Stimulated activated CD8-positive, alpha-beta memory T cell treated with anti-CD3 and anti-CD28 coated beads, Interleukin-15, amount 100 ng/mL, for 4 hours (primary cell): Measurements from ENCODE around the gene NBR1.
"Not testable (repeated sequence)": the region's sequence is repeated elsewhere in the genome, so short reads cannot be mapped to it uniquely, and the experiment has no call there.

Experiments used
- DNase-seq, 2 donors: peaks; one replicate each; pipeline ENCODE4 v3.0.0-alpha.2; 2020; ENCODE audit warnings: low read depth in 2 of 2

NBR1 gene

GRCh38 chr17:43216369-43216761 lies 45.4 kb downstream of the NBR1 start:
- no peak for DNase-seq

DNA sequence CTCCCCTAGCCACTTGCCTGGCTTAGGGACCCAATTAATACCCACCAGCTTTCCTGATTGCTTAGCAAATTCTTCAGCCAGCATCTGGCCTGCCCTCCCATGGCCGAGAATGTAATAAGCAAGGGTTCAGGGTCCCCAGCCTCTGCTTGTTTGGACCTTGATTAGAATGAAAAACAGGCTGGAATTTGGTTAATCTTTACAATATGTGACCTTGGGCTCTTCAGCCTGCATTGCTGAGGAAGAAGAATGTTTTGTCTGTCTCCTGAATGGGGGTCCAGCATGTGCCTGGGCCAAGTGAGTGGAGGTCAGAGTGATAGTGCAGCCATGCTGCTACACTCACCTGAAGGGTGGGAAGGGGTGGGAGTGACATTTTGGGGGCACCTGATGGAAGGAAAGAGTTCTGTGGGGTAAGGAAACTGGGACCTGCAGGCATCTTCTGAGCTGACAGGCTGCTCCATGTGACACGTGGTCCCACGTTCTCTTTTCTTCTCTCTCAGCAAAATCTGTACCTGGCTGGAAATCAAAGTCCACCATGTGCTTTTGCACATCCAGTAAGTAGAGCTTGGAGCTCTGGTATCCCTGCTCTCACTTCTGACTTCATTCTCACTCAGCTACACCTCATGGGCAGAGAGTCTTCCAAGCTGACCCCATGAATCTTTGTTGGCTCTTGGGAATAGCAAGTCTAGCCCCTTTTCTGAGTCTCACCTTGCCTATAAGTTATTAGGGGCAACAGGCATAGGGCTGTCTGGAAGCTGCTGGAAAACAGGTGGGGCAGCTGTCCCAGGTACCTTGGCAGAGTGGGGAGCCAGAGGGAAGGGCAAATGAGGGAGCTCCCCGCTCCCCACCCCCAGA lies 46.0 kb downstream of the NBR1 start:
- DNase-seq = no peak

GRCh38 chr17:43217614-43218087 lies 46.6 kb downstream of the NBR1 start:
- peak in 1 of 2 donors; percentile 26 for DNase-seq

DNA sequence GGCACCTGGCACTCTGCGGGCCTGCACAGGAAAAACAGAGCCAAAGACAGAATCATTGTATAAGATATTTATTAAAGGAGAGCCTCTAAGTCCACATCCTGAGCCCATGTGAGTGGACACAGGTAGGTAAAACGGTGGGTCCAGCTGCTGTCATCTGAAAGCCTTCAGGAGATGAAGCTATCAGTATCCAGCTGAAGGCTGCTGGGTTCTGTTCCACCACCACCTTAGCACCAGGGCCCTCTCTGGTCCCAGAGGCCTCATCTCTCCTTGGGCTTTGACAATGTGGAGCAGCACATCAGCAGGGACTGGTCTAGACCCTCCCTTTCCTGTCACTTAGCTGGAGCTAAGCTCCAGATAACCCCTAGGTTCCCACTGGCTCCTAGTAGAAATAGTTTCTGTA lies 48.0 kb downstream of the NBR1 start:
- no peak for DNase-seq

DNA sequence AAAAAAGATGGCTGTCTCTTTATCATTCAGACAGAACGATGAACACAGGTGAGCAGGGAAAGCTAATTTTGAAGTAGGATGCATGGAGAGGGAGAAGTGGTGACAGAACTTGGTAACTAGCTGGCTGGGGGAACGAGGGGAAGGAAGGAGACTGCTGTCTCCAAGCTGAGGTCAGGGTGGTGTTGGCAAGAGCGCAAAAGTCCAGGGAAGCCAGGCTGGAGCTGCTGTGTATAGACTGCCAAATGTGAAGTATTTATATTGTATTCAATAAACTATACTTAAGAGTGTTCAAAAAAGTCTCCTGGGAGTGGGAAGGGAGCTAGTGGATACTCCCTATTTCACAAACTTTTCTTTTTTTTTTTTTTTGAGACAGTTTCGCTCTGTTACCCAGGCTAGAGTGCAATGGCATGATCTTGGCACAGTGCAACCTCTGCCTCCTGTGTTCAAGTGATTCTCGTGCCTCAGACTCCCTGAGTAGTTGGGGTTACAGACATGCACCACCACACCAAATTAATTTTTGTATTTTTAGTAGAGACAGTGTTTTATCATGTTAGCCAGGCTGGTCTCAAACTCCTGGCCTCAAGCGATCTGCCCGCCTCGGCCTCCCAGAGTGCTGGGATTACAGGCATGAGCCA lies 48.8 kb downstream of the NBR1 start:
- no peak for DNase-seq

- no peak for DNase-seq
Measured at GRCh38 chr17:43220511-43221125, 49.6 kb downstream of the NBR1 start.

DNA sequence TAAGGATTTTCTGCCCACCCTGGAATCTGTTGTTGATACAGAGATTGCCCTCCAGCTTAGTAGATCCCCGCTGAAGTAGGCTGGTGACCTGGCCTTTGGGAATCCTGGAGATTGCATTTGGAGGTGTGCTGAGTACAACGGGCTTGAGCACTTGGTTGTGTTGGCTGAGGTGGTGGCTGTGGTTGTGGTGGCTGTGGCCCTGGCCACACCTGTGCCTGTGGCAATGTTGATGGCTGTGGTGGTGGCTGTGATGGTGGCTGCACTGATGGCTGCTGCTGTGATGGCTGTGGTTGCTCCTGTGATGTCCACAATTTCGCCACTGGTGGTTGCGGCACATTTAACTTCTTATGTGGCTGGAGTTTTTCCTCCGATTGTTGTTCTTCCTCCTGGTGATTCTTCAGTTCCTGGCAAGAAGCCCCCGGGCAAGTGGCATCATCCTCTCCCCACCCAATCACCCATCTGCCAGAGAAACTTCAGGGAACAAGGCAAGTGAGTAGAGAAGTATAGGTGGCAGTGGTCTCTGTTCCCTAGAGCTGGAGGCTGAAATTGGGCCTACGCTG lies 53.2 kb downstream of the NBR1 start:
- no peak for DNase-seq

DNA sequence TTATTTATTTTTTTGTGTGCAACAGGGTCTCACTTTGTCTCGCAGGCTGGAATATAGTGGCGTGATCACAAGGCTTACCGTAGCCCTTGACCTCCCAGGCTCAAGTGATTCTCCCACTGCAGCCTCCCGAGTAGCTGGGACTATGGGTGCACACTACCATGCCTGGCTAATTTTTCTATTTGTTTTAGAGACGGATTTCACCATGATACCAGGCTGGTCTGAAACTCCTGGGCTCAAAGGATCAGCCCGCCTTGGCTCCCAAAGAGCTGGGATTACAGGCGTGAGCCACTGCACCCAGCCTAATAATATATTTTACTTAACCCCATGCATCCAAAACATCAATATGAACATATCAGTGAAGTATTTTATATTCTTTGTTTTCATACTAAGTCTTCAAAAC lies 55.4 kb downstream of the NBR1 start:
- DNase-seq = no peak

GRCh38 chr17:43228020-43228782 lies 57.2 kb downstream of the NBR1 start, which contains the start of gene CCDC200:
TSS of gene CCDC200 (minus strand) at chr17:43228623. CDS start at chr17:43228554, 69 bp downstream.
- not testable (repeated sequence) for DNase-seq

DNA sequence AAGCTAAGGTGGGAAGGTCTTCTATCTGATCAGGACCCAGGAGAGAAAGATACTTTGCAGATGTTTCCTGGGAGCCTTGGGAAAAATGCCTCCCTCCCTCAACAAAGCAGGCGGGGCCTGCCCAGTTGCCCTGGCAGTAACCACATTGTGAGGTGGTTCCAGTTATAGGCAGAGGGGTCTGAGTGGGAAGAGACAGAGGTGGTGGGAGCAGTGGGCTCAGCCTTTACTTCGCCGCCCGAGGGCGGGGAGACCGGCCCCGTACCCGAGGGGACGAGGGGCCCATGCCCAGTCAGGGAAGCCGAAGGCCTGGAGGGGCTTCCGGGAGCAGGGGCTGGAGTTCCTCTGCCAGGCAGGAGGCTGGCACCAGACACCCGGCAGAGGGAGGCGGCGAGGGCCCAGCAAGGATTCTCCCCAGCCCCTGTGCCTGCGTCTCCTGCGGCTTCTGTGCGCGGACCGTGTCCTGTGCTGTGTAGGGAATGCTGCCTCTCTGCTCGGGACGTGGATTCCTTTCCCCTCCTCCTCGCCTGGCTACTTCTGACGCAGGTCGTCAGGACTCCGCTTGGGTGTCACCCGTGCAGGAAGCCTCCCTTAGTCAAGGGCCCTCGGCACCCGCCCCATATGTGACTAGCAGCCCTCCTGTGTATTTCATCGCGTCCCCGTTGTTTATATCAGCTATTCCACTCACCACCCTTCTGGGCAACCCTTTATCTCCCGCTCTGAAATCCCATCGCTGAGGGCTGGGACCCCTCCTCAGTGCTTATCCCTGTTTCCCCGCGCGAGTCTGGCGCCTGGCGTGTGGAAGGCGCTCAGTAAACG lies 60.4 kb downstream of the NBR1 start:
- not testable (repeated sequence) for DNase-seq

DNA sequence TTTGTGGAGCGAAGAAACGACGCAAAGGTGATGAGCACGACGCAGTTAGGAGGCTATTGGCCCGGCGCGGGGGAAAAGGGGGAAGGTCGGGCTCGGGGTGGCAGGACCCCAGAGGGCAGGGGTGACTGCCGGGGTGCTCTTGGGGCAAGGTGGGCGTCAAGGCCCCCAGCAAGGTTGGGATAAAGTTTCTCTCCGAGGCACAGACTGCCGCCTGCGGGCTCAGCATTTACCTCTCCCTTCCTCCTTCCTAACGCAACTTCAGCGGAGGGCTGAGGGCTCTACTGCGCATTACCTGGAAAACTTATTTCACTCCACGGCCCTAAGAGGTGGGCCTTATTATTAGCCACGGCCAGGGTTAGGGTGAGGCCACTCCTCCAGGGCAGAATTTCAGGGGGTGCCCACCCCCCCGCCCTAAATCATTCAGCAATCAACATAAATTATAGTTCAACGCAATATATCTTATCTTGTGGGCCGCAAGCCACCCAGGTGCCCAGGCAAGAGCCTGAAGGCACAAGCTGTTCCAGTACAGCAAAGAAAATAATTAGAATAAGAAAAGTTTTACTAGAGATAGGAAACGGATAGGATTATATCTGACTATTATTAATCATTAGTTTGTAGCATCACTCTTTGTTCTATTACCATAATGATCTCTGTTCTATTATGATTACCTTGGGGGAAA lies 61.1 kb downstream of the NBR1 start:
- DNase-seq = not testable (repeated sequence)

DNA sequence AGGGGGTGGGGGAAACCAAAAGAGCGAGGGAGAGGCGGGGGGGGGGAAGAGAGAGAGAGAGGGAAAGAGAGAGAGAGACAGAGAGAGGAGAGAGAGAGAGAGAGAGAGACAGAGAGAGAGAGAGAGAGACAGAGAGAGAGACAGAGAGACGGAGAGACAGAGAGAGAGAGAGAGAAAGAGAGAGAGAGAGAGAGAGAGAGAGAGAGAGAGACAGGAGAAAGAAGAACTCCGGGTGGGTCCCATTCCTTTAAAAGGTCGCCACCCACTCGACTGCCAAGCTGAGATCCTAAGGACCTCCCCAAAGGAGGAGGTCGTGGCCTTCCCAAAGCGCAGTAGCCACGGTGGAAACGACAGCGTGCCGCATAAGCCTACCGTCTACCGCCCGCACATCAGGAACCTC lies 62.2 kb downstream of the NBR1 start:
- not testable (repeated sequence) for DNase-seq

DNA sequence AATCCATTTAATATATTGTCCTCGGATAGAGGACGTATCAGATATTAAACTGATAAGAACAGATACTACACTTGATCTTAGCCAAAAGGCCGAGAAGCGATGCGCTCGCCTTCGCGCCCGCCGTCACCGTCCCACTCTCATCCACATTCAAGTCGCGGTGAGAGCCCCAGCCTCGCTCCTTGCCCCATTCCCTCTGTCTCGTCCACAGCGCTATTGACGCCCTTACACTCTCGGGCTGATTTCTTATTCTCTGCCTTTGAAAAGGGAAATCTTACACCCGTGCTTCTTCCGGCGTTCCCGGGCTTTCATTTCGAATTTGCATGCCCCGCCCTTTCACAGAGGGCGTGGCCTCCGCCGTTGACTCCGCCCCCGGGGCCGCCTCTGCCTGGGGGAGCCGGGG lies 62.9 kb downstream of the NBR1 start, which contains the start of gene RNU2-1:
RNU2-1 (minus strand) TSS at position 101 of the 400 bp plus-strand sequence.
- DNase-seq = not testable (repeated sequence)

GRCh38 chr17:43239597-43239996 lies 68.6 kb downstream of the NBR1 start:
- not testable (repeated sequence) for DNase-seq

DNA sequence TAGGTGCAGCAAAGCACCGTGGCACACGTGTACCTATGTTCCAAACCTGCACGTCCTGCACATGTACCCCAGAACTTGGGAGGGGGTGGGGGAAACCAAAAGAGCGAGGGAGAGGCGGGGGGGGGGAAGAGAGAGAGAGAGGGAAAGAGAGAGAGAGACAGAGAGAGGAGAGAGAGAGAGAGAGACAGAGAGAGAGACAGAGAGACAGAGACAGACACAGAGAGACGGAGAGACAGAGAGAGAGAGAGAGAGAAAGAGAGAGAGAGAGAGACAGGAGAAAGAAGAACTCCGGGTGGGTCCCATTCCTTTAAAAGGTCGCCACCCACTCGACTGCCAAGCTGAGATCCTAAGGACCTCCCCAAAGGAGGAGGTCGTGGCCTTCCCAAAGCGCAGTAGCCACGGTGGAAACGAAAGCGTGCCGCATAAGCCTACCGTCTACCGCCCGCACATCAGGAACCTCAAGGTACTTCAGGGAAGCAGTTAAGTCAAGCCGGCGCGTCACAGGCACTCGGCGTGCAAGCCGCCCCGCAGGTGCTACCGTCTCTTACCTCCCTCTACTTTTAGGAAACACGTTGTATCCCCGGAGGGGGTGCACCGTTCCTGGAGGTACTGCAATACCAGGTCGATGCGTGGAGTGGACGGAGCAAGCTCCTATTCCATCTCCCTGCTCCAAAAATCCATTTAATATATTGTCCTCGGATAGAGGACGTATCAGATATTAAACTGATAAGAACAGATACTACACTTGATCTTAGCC lies 69.8 kb downstream of the NBR1 start:
- DNase-seq = not testable (repeated sequence)

- DNase-seq = not testable (repeated sequence)
Measured at GRCh38 chr17:43246456-43246855, 75.4 kb downstream of the NBR1 start.
